Endothelial cell of umbilical vein (primary cell): Measurements from ENCODE around the gene AKAP13. TPM values are rescaled to one million over a fixed set of nuclear protein-coding genes. Genes with fewer than 3 reads are reported as not detected.

Experiments
- BruUV-seq: library from RNA; stranded (reverse); fragments of 400-500 nt; replicated peaks from 2 replicates; lab custom pipeline; 2021; lab: Mats Ljungman, UMichigan
- CTCF ChIA-PET: fragments of 300-600, 350-600 bp; sonication (Branson Sonifier 250); formaldehyde crosslinking; loops from one replicate; lab custom pipeline; 2021; ENCODE audit warnings: antibody characterized with exemption, inconsistent platforms; lab: Charles Lee
- POLR2A ChIA-PET: fragments of 300-600, 350-600 bp; sonication (Branson Sonifier 250); formaldehyde crosslinking; loops from one replicate; lab custom pipeline; 2021; ENCODE audit warnings: antibody characterized with exemption, inconsistent platforms; lab: Charles Lee
- DNase-seq: peaks from one replicate; pipeline ENCODE4 v3.0.0-alpha.2; 2011; ENCODE audit warnings: low read depth, low spot score
- FAIRE-seq: peaks from 2 replicates; lab custom pipeline; 2011; peaks lifted over from hg19 to GRCh38; lab: Jason Lieb, UNC
- H2AFZ ChIP-seq: 2 replicates; pipeline ENCODE4 v1.6.0; 2012; ENCODE audit warnings: low read depth, low read length, control low read depth, inconsistent platforms
- H3K27ac ChIP-seq: 2 replicates; pipeline ENCODE4 v1.5.1; 2011; ENCODE audit warnings: low read depth, mild to moderate bottlenecking, control low read depth, low read length, moderate library complexity; ENCODE audit not compliant: insufficient read depth
- H3K27me3 ChIP-seq, 2 experiments: 2 replicates each; pipeline versions ENCODE4 v1.6.0 to v1.6.1; 2011; ENCODE audit warnings: low read length in 2 of 2, mixed read lengths in 1 of 2; ENCODE audit not compliant: control insufficient read depth in 2 of 2, insufficient read depth in 2 of 2
- H3K36me3 ChIP-seq, 2 experiments: 2 replicates in 1 of 2; 3 replicates in 1 of 2; pipeline ENCODE4 v1.5.1; 2011; ENCODE audit warnings: low read length in 2 of 2, mild to moderate bottlenecking in 1 of 2, moderate library complexity in 1 of 2; ENCODE audit not compliant: control insufficient read depth in 2 of 2, insufficient read depth in 2 of 2; ENCODE audit errors: extremely low read depth in 1 of 2
- H3K4me1 ChIP-seq: 3 replicates; pipeline ENCODE4 v1.5.1; 2011; ENCODE audit warnings: mild to moderate bottlenecking, low read length; ENCODE audit not compliant: control insufficient read depth, insufficient read depth; ENCODE audit errors: extremely low read depth
- H3K4me2 ChIP-seq: 2 replicates; pipeline ENCODE4 v1.6.1; 2011; ENCODE audit warnings: low read length, control low read depth, mixed read lengths; ENCODE audit not compliant: insufficient read depth
- H3K4me3 ChIP-seq, 3 experiments: fragments of 200-600 bp in 1 of 3; sonication (generic), shearing (Covaris generic) in 1 of 3; replicated peaks in 1 of 3; 2 replicates each; pipeline ENCODE4 v1.5.1; 2011 to 2016; ENCODE audit warnings: control low read depth in 3 of 3, low read length in 3 of 3, mild to moderate bottlenecking in 2 of 3, inconsistent platforms in 1 of 3, low read depth in 1 of 3, moderate library complexity in 1 of 3; ENCODE audit not compliant: insufficient read depth in 1 of 3
- H3K79me2 ChIP-seq: 2 replicates; pipeline ENCODE4 v1.6.0; 2012; ENCODE audit warnings: low read length, inconsistent platforms; ENCODE audit not compliant: control insufficient read depth, insufficient read depth
- H3K9ac ChIP-seq: replicated peaks from 2 replicates; pipeline ENCODE3; 2011; ENCODE audit warnings: low read length, control low read depth; ENCODE audit not compliant: insufficient read depth; ENCODE audit errors: extremely low read depth
- H3K9me1 ChIP-seq: replicated peaks from 3 replicates; pipeline ENCODE4 v1.6.0; 2011; ENCODE audit warnings: mild to moderate bottlenecking, low read length; ENCODE audit not compliant: control insufficient read depth, insufficient read depth; ENCODE audit errors: extremely low read depth
- H3K9me3 ChIP-seq: replicated peaks from 2 replicates; pipeline ENCODE4 v1.5.1; 2012; ENCODE audit warnings: low read length, inconsistent platforms; ENCODE audit not compliant: control insufficient read depth, insufficient read depth
- H4K20me1 ChIP-seq: replicated peaks from 2 replicates; pipeline ENCODE3; 2011; ENCODE audit warnings: mild to moderate bottlenecking, low read length; ENCODE audit not compliant: control insufficient read depth, insufficient read depth; ENCODE audit errors: extremely low read depth
- CTCF ChIP-seq, 2 donors: IDR thresholded peaks; 1 replicate in 1 of 2; 2 replicates in 1 of 2; pipeline ENCODE4 v1.5.1; 2011; ENCODE audit warnings: low read length in 2 of 2, mild to moderate bottlenecking in 2 of 2, moderate library complexity in 2 of 2, control low read depth in 1 of 2, inconsistent platforms in 1 of 2, low read depth in 1 of 2; ENCODE audit not compliant: insufficient read depth in 1 of 2; ENCODE audit errors: extremely low read depth in 1 of 2
- EZH2 ChIP-seq: IDR thresholded peaks from 2 replicates; pipeline ENCODE4 v1.6.1; 2012; ENCODE audit warnings: borderline replicate concordance, low read depth, mild to moderate bottlenecking, moderate library complexity, low read length, inconsistent platforms; ENCODE audit not compliant: severe bottlenecking
- FOS ChIP-seq: IDR thresholded peaks from 2 replicates; pipeline ENCODE4 v1.6.1; 2011; ENCODE audit warnings: mild to moderate bottlenecking, low read length, moderate library complexity, borderline replicate concordance; ENCODE audit not compliant: insufficient read depth
- GATA2 ChIP-seq: IDR thresholded peaks from 2 replicates; pipeline ENCODE4 v1.7.0; 2011; ENCODE audit warnings: low read depth, mild to moderate bottlenecking, moderate library complexity, mixed read lengths, low read length; ENCODE audit not compliant: insufficient read length, insufficient read depth
- JUN ChIP-seq: IDR thresholded peaks from 2 replicates; pipeline ENCODE4 v1.6.1; 2011; ENCODE audit warnings: borderline replicate concordance, low read depth; ENCODE audit not compliant: insufficient read length, insufficient read depth
- MAX ChIP-seq: IDR thresholded peaks from 2 replicates; pipeline ENCODE4 v1.6.1; 2011; ENCODE audit not compliant: insufficient read depth, insufficient read length
- MYC ChIP-seq: IDR thresholded peaks from one replicate; pipeline ENCODE4 v1.6.1; 2011; ENCODE audit warnings: mild to moderate bottlenecking, low read depth, low read length
- POLR2A ChIP-seq: IDR thresholded peaks from 2 replicates; pipeline ENCODE4 v1.6.1; 2012; ENCODE audit warnings: low read depth, mild to moderate bottlenecking, control low read depth, low read length
- POLR2AphosphoS5 ChIP-seq: IDR thresholded peaks from 2 replicates; pipeline ENCODE4 v1.6.1; 2012; ENCODE audit warnings: low read depth, mild to moderate bottlenecking, control low read depth, low read length, moderate library complexity; ENCODE audit not compliant: insufficient read depth
- dilution Hi-C: fragments of 300-500 bp; cut with MboI; formaldehyde crosslinking; loops from one replicate; pipeline ENCODE4 v1.15.0; 2019; ENCODE audit warnings: low sequenced_read_pairs; ENCODE audit not compliant: extremely low pct_ligation_motif_present
- intact Hi-C: fragments of 100-400 bp; cut with micrococcal nuclease; formaldehyde crosslinking; loops from one replicate; pipeline ENCODE4 v1.10.0; 2022
- polyA plus RNA-seq, 4 experiments: library from polyadenylated mRNA; depleted of rRNA in 3 of 4; stranded (reverse) in 3 of 4; unstranded in 1 of 4; fragments of >200 nt; gene quantifications; 2 replicates each; pipeline versions ENCODE4 v1.2.1 to v1.2.3, GENCODE V29; 2011 to 2012; ENCODE audit warnings: missing spikeins in 1 of 4
- total RNA-seq: library from RNA; stranded (reverse); gene quantifications from 2 replicates; pipeline ENCODE4 v1.2.3, GENCODE V29; 2021

The AKAP13 gene
- total and polyA plus RNA-seq, 2 donors (not counting 3 experiments of a cell fraction or from before 2014, with no cell fraction given): 22.8 to 87.8 TPM

- no peaks in the 10 kb centered on the region for H3K36me3 ChIP-seq
- no peak overlapping the region for H2AFZ ChIP-seq
- no peaks in the 10 kb centered on the region for H3K9me1 ChIP-seq
- H3K9ac ChIP-seq: no peak overlapping the region
- no peak overlapping the region for H3K4me2 ChIP-seq
- ChIA-PET CTCF (interaction anchor here (1.2 kb wide), 1 partner anchor 28 kb away, joined by 3 read pairs; no protein-coding TSS in a partner anchor), POLR2A (no interaction called here)
- TF ChIP-seq JUN (no peak), MAX (no peak), CTCF (IDR thresholded peaks at IDR 0.05; ENCODE audit: extremely low read depth in 1 of 2, insufficient read depth in 1 of 2, low read depth in 1 of 2, low read length in 2 of 2) (no peak), POLR2AphosphoS5 (no peak), MYC (no peak), GATA2 (no peak), FOS (no peak), POLR2A (no peak), EZH2 (no peak)
- peaks cover 17% of the 10 kb centered on the region for H3K4me1 ChIP-seq
- FAIRE-seq: no peak
- no peak overlapping the region for H3K27ac ChIP-seq
- no peaks in the 10 kb centered on the region for H3K27me3 ChIP-seq
- intact Hi-C loops (no loop called here), dilution Hi-C loops (no loop called here)
- no peaks in the 10 kb centered on the region for H3K79me2 ChIP-seq
- H3K4me3 ChIP-seq: no peak overlapping the region
- no TSS peak for BruUV-seq
- DNase-seq: no peak
- H4K20me1 ChIP-seq: no peaks in the 10 kb centered on the region
- no peaks in the 10 kb centered on the region for H3K9me3 ChIP-seq
Observed at GRCh38 chr15:85353516-85353915, 26.9 kb upstream of the AKAP13 start.
